AG04450 (cell line): ENCODE data around the gene HLA-DQB2. TPM values are rescaled to one million over a fixed set of nuclear protein-coding genes. Genes with fewer than 3 reads are reported as not detected.

Experiments
- CTCF ChIA-PET: fragments of 300-600, 350-600 bp; formaldehyde crosslinking; extraction: SDS; loops from one replicate; lab custom pipeline; 2022; ENCODE audit warnings: antibody characterized with exemption, inconsistent platforms; lab: Charles Lee
- POLR2A ChIA-PET: fragments of 350-600 bp; formaldehyde crosslinking; extraction: SDS; loops from one replicate; lab custom pipeline; 2021; ENCODE audit warnings: antibody characterized with exemption, inconsistent platforms; lab: Yijun Ruan, JAX
- DNase-seq: peaks from one replicate; pipeline ENCODE4 v3.0.0-alpha.2; 2011; ENCODE audit warnings: low read depth, low spot score
- H3K27ac ChIP-seq: one replicate; pipeline ENCODE4 v1.5.1; 2012; ENCODE audit warnings: low read depth, low read length, control low read depth
- H3K27me3 ChIP-seq: one replicate; pipeline ENCODE4 v1.6.0; 2012; ENCODE audit warnings: low read length; ENCODE audit not compliant: control insufficient read depth, insufficient read depth
- H3K4me3 ChIP-seq: 2 replicates; pipeline ENCODE4 v1.5.1; 2011; ENCODE audit warnings: mild to moderate bottlenecking, low read depth, low read length, control low read depth
- H3K9me3 ChIP-seq: 2 replicates; pipeline ENCODE4 v1.5.1; 2012; ENCODE audit warnings: low read length; ENCODE audit not compliant: control insufficient read depth, insufficient read depth
- polyA plus RNA-seq: library from polyadenylated mRNA; depleted of rRNA; stranded (reverse); fragments of >200 nt; gene quantifications from 2 replicates; pipeline ENCODE4 v1.2.3, GENCODE V29; 2011
- TF ChIP-seq, protein P1 (sequence below): IDR thresholded peaks from 2 replicates; pipeline ENCODE4 v1.5.1; 2011; ENCODE audit warnings: low read depth, low read length, control low read depth, inconsistent platforms

HLA-DQB2 gene
- polyA plus RNA-seq, 1 experiment, result not detected

DNA sequence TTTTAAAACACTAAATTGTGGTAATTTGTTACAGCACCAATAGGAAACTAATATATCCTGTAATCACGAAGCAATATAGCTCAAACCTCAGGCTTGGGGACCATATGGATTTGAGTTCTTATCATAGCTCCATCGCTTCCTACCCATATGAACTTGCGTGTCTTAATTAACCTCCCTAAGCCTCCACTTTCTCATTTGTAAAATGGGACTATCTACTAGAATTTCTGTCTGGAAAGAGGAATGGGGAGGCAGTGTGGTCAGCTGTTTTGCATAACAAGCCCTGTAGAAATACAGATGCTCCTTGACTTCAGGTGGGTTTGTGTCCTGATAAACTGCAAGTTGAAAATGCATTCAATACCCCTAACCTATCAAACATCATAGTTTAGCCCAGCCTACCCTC lies 36.4 kb upstream of the HLA-DQB2 start:
- TF ChIP-seq, protein P1, sequence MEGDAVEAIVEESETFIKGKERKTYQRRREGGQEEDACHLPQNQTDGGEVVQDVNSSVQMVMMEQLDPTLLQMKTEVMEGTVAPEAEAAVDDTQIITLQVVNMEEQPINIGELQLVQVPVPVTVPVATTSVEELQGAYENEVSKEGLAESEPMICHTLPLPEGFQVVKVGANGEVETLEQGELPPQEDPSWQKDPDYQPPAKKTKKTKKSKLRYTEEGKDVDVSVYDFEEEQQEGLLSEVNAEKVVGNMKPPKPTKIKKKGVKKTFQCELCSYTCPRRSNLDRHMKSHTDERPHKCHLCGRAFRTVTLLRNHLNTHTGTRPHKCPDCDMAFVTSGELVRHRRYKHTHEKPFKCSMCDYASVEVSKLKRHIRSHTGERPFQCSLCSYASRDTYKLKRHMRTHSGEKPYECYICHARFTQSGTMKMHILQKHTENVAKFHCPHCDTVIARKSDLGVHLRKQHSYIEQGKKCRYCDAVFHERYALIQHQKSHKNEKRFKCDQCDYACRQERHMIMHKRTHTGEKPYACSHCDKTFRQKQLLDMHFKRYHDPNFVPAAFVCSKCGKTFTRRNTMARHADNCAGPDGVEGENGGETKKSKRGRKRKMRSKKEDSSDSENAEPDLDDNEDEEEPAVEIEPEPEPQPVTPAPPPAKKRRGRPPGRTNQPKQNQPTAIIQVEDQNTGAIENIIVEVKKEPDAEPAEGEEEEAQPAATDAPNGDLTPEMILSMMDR, result no peak
- POLR2A ChIA-PET, result no interaction called here
- Histone ChIP-seq H3K4me3 (no peak overlapping the region), H3K27ac (no peak overlapping the region), H3K27me3 (peaks cover 9% of the 10 kb centered on the region), H3K9me3 (peaks cover 4% of the 10 kb centered on the region; the same call in 1 of the 2 replicates)
- no peak for DNase-seq
- CTCF ChIA-PET, result interaction anchor here (0.7 to 3.5 kb wide), 7 partner anchors 14 to 386 kb away, joined by 3 to 26 read pairs (median 6); partner anchors contain the start of gene TAP2

DNA sequence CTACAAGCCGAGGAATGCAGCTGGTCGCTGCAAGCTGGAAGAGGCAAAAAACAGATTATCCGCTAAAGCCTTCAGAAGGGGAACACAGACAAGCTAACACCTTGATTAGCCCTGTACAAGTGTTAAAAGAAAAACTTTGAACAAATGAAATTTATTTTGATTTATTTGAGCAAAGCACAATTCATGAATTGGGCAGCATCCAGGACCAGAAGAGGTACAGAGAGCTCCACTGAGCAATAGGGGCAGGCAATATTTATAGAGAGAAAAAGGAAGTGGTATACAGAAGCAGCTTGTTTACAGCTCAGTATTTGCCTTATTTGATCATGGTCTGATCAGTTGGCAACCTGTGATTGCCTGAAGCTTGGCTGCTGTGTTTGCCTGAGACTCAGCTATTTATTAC lies 35.8 kb upstream of the HLA-DQB2 start:
- H3K9me3 ChIP-seq, result peaks cover 4% of the 10 kb centered on the region; the same call in 1 of the 2 replicates
- ChIA-PET CTCF (interaction anchor here (1.3 to 3.5 kb wide), 5 partner anchors 13 to 386 kb away, joined by 4 to 26 read pairs (median 7); partner anchors contain the start of gene TAP2), POLR2A (no interaction called here)
- no peak for DNase-seq
- no peak overlapping the region for H3K27ac ChIP-seq
- peaks cover 11% of the 10 kb centered on the region for H3K27me3 ChIP-seq
- TF ChIP-seq, protein P1, result no peak
- H3K4me3 ChIP-seq, result no peak overlapping the region

DNA sequence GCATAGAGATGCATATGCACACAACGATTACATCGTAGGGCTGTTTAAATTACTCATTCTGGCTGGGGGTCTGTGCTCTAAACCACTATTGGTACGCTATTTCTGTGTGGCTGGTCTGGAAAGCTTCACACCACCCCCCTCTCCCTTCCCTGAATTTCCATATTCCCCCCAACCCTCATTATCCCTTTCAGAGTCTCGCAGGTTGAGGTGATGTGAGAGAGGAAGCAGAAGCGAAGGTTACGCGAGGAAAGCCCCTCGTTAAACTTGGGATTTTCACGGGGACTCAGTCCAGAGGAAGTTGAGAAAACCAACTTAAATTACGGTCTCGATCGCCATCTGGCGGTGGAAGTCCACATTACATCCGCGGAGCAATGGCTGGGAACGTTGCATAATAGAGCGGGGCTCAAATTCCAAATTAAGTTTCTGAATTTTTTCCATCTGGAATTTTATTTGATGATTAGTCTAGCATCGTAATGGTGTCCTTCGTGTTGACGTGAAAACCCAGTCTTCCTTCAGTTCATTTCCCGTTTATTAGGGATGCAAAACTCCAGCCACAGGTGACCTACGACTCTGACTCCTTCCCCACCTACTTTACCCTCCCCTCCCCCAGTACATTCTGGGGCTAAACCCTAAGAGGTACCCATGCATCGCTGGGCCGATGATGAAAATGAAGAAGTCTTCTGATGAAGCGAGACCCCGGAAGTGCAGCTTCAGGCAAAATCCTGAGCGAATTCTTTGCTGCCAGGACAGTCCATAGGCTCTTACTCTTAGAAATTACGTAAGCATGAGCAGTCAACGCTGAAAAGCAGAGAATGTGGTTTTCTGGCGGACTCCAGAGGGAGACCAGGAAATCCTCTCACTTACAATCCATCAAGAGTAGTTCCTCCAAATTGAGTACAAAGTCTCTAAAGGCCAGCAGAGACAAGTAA lies 33.8 kb upstream of the HLA-DQB2 start:
- POLR2A ChIA-PET, result no interaction called here
- Histone ChIP-seq H3K27me3 (peaks cover 13% of the 10 kb centered on the region), H3K27ac (no peak overlapping the region), H3K4me3 (peak overlapping the region; percentile 47), H3K9me3 (peaks cover 4% of the 10 kb centered on the region; the same call in 1 of the 2 replicates)
- DNase-seq, result no peak
- CTCF ChIA-PET, result interaction anchor here (0.6 to 3.4 kb wide), 12 partner anchors 11 to 384 kb away, joined by 3 to 26 read pairs (median 3); partner anchors contain the start of gene TAP2
- TF ChIP-seq, protein P1, result peak; percentile 77

- peaks cover 4% of the 10 kb centered on the region; the same call in 1 of the 2 replicates for H3K9me3 ChIP-seq
- ChIA-PET POLR2A (no interaction called here), CTCF (interaction anchor here (0.6 to 1.9 kb wide), 6 partner anchors 9 to 599 kb away, joined by 3 to 16 read pairs (median 4); no protein-coding TSS in a partner anchor)
- H3K27ac ChIP-seq, result no peak overlapping the region
- no peak for DNase-seq
- peaks cover 19% of the 10 kb centered on the region for H3K27me3 ChIP-seq
- TF ChIP-seq, protein P1, result no peak
- no peak overlapping the region for H3K4me3 ChIP-seq
Observed at GRCh38 chr6:32794510-32794909, 31.2 kb upstream of the HLA-DQB2 start.
